Measurements from ENCODE around the gene DLG5. TPM values are rescaled to one million over a fixed set of nuclear protein-coding genes. Genes with fewer than 3 reads are reported as not detected.

DLG5 gene
- total RNA-seq, 4 donors from 2014 or later, result 45.4 to 92.4 (median 61.2) TPM

DNA sequence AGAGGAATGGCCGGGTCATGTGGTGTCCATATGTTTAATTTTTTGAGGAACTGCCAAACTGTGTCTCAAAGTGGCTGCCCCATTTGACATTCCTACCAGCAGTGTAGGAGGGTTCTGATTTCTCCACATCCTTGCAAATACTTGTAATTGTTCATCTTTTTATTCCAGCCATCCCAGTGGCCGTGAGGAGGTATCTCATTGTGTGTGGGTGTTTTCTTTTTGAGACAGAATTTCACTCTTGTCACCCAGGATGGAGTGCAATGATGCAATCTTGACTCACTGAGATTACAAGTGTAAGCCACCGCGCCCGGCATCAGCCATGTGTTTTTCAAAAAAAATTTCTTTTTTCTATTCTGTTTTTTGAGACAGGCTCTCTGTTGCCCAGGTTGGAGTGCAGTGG is 38.7 kb upstream of the DLG5 start:
- intact Hi-C loops (cut with DNase I), result no loop called here
- TF ChIP-seq POLR2A (IDR thresholded peaks at IDR 0.05), result no peak
- TF ChIP-seq, protein P1, sequence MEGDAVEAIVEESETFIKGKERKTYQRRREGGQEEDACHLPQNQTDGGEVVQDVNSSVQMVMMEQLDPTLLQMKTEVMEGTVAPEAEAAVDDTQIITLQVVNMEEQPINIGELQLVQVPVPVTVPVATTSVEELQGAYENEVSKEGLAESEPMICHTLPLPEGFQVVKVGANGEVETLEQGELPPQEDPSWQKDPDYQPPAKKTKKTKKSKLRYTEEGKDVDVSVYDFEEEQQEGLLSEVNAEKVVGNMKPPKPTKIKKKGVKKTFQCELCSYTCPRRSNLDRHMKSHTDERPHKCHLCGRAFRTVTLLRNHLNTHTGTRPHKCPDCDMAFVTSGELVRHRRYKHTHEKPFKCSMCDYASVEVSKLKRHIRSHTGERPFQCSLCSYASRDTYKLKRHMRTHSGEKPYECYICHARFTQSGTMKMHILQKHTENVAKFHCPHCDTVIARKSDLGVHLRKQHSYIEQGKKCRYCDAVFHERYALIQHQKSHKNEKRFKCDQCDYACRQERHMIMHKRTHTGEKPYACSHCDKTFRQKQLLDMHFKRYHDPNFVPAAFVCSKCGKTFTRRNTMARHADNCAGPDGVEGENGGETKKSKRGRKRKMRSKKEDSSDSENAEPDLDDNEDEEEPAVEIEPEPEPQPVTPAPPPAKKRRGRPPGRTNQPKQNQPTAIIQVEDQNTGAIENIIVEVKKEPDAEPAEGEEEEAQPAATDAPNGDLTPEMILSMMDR (IDR thresholded peaks at IDR 0.05), result no peak
- 75 to 96% methylated on average over 5 of the region's 5 CpGs for WGBS, 2 donors
- Histone ChIP-seq H3K9me3 (no peaks in the 10 kb centered on the region), H3K27ac (no peak overlapping the region), H3K4me3 (replicated peaks in 1 of 3) (no peak overlapping the region), H3K27me3 (no peaks in the 10 kb centered on the region), H3K36me3 (no peaks in the 10 kb centered on the region), H3K4me1 (no peaks in the 10 kb centered on the region)
- DNase-seq, result no peak

GRCh38 chr10:77964811-77965210 is 38.3 kb upstream of the DLG5 start:
- Histone ChIP-seq H3K27me3 (no peaks in the 10 kb centered on the region), H3K4me1 (peaks cover 0 to 3% of the 10 kb centered on the region in 2 donors), H3K4me3 (replicated peaks in 1 of 3) (no peak overlapping the region), H3K36me3 (no peaks in the 10 kb centered on the region), H3K27ac (no peak overlapping the region), H3K9me3 (no peaks in the 10 kb centered on the region)
- 79 to 97% methylated on average over 1 of the region's 1 CpG for WGBS, 2 donors
- DNase-seq, result no peak
- intact Hi-C loops (cut with DNase I), result no loop called here
- TF ChIP-seq, protein P1 (IDR thresholded peaks at IDR 0.05), result no peak
- no peak for TF ChIP-seq POLR2A (IDR thresholded peaks at IDR 0.05)

DNA sequence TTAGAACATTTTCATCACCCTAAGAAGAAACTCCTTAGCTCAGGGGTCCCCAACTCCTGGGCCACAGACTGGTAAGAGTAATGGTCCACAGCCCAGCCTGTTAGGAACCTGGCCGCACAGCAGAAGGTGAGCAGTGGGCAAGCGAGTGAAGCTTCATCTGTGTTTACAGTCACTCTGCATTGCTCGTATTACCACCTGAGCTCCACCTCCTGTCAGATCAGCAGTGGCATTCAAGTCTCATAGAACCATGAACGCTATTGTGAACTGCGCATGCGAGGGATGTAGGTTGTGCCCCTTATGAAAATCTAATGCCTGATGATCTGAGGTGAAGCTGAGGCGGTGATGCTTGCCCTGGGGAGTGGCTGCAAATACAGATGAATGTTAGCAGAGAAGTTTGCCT is 37.3 kb upstream of the DLG5 start:
- Histone ChIP-seq H3K9me3 (no peaks in the 10 kb centered on the region), H3K27me3 (no peaks in the 10 kb centered on the region), H3K4me3 (replicated peaks in 1 of 3) (no peak overlapping the region), H3K4me1 (peaks cover 0 to 6% of the 10 kb centered on the region in 2 donors), H3K27ac (no peak overlapping the region), H3K36me3 (no peaks in the 10 kb centered on the region)
- WGBS, 2 donors, result 98 to 99% methylated on average over 7 of the region's 7 CpGs
- intact Hi-C loops (cut with DNase I), result no loop called here
- TF ChIP-seq POLR2A (IDR thresholded peaks at IDR 0.05), result no peak
- TF ChIP-seq, protein P1 (IDR thresholded peaks at IDR 0.05), result no peak
- no peak for DNase-seq

DNA sequence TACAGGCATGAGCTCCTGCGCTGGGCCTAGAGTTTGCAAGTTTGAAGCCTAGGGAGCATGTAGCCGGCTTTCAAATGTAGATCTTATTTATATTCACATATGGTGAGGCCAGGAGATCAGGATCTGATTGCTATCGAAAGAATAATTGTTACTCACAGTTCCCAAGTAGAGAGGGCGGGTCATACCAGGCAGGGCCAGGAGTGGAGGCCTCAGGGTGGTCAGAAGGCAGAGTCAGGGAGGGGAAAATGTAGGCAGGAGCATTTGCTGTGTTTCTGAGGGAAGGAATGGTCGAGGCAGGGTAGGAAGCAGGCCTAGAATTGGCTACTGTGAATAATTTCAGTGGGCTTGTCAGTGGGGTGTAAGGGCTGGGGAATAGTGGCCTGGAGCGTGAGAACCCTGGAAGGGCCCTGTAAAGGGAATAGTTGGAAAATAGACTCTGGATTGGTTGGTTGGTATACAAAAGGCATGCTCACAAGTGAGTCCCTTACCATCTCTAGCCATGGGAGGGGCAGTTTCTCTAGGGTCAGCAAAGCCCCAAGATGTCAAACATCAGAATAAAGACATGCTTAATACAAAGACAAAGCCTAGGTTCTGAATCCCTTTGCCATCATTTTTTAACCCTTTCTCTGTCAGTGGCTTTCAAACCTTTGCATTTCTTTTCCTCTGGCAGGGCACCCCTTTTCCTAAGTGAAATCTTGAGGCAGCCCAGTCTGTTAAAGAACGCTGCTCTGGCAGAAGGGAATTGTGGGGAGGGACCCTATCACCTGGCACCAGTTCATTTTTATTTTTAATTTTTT is 36.0 kb upstream of the DLG5 start:
- Histone ChIP-seq H3K9me3 (no peaks in the 10 kb centered on the region), H3K4me3 (replicated peaks in 1 of 3) (no peak overlapping the region), H3K4me1 (peaks cover 0 to 6% of the 10 kb centered on the region in 2 donors), H3K27me3 (no peaks in the 10 kb centered on the region), H3K27ac (no peak overlapping the region), H3K36me3 (no peaks in the 10 kb centered on the region)
- intact Hi-C loops (cut with DNase I), result no loop called here
- DNase-seq, result no peak
- TF ChIP-seq, protein P1 (IDR thresholded peaks at IDR 0.05), result no peak
- TF ChIP-seq POLR2A (IDR thresholded peaks at IDR 0.05), result no peak
- WGBS, 2 donors, result 87 to 91% methylated on average over 7 of the region's 7 CpGs

DNA sequence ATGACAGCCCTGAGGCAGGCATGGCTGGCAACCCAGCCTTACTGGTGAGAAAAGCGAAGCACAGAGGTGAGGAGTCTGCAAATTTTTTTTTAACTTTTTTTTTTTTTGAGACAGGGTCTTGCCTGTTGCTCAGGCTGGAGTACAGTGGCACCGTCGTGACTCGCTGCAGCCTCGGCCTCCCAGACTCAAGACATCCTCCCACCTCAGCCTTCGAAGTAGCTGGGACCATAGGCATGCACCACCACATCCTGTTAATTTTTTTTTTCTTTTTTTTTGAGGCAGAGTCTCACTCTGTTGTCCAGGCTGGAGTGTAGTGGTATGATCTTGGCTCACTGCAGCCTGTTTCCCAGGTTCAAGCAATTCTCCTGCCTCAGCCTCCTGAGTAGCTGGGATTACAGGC is 35.1 kb upstream of the DLG5 start:
- intact Hi-C loops (cut with DNase I), result no loop called here
- Histone ChIP-seq H3K27me3 (no peaks in the 10 kb centered on the region), H3K27ac (no peak overlapping the region), H3K4me3 (replicated peaks in 1 of 3) (no peak overlapping the region), H3K36me3 (no peaks in the 10 kb centered on the region), H3K4me1 (peaks cover 0 to 6% of the 10 kb centered on the region in 2 donors), H3K9me3 (no peaks in the 10 kb centered on the region)
- 94 to 99% methylated on average over 6 of the region's 6 CpGs for WGBS, 2 donors
- no peak for TF ChIP-seq POLR2A (IDR thresholded peaks at IDR 0.05)
- TF ChIP-seq, protein P1 (IDR thresholded peaks at IDR 0.05), result no peak
- DNase-seq, result no peak

Measured in thyroid gland (tissue), 4 donors.